Hepatocyte (in vitro differentiated cells): Measurements from ENCODE around the gene EFCAB6.

Experiments
- EZH2 ChIP-seq: fragments of 200-600 bp; sonication (generic); IDR thresholded peaks from 2 replicates; pipeline ENCODE4 v1.6.1; 2016; ENCODE audit warnings: antibody characterized with exemption, mild to moderate bottlenecking, borderline replicate concordance
- EZH2phosphoT487 ChIP-seq: fragments of 200-600 bp; sonication (generic); IDR thresholded peaks from one replicate; pipeline ENCODE4 v1.6.1; 2018; ENCODE audit warnings: antibody characterized with exemption, mild to moderate bottlenecking, low read depth, moderate library complexity; ENCODE audit not compliant: unreplicated experiment, severe bottlenecking
- TF ChIP-seq, protein P1 (sequence below): fragments of 200-600 bp; sonication (generic); IDR thresholded peaks from 2 replicates; pipeline ENCODE4 v1.5.1; 2016; ENCODE audit warnings: antibody characterized with exemption, mild to moderate bottlenecking; ENCODE audit not compliant: poor library complexity

- TF ChIP-seq, protein P1, sequence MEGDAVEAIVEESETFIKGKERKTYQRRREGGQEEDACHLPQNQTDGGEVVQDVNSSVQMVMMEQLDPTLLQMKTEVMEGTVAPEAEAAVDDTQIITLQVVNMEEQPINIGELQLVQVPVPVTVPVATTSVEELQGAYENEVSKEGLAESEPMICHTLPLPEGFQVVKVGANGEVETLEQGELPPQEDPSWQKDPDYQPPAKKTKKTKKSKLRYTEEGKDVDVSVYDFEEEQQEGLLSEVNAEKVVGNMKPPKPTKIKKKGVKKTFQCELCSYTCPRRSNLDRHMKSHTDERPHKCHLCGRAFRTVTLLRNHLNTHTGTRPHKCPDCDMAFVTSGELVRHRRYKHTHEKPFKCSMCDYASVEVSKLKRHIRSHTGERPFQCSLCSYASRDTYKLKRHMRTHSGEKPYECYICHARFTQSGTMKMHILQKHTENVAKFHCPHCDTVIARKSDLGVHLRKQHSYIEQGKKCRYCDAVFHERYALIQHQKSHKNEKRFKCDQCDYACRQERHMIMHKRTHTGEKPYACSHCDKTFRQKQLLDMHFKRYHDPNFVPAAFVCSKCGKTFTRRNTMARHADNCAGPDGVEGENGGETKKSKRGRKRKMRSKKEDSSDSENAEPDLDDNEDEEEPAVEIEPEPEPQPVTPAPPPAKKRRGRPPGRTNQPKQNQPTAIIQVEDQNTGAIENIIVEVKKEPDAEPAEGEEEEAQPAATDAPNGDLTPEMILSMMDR = no peak
- TF ChIP-seq EZH2phosphoT487 (no peak), EZH2 (no peak)
Observed at GRCh38 chr22:43697894-43698293, 114.2 kb downstream of the EFCAB6 start.
